Measurements from ENCODE around the gene PADI3.

Gene PADI3

DNA sequence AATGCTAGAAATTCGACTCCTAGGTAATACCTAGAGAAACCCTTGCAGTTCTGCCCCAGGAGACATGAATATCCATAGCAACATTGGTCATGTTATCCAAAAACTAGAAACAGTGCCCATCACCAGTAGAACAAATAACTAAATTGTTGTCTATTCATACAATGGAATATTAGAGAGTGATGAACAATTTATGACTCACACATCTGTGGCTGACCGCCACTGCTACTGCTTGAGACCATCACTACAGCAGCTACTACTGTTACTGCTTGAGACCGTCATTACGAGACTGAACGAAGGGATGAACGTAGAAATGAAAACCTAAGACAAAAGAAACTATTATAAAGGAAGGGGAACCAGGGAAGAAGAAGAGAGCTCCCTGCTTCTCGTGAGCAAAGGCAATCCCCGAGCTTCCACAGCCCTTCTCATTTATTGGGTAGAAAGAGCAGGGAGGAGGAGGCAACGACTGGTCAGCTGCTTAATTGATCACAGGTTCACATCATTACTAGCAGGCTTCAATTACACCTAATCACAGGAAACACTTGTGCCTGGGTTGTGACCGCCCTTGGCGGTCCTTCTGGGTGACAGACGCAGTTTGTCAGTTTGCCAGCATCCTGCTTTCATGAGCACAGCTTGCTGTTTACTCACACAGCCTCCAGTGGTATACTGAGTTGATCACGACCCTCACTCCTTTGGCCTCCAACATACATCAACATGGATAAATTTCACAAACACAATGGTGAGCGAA is 45.0 kb downstream of the PADI3 start:
- FAIRE-seq, result no peak

GRCh38 chr1:17295292-17295691 is 46.4 kb downstream of the PADI3 start:
- no peak for FAIRE-seq

More for the DNA sequence above, 45.0 kb downstream of the PADI3 start:
- no peak for DNase-seq (ENCODE audit: insufficient read length, low spot score)

DNA sequence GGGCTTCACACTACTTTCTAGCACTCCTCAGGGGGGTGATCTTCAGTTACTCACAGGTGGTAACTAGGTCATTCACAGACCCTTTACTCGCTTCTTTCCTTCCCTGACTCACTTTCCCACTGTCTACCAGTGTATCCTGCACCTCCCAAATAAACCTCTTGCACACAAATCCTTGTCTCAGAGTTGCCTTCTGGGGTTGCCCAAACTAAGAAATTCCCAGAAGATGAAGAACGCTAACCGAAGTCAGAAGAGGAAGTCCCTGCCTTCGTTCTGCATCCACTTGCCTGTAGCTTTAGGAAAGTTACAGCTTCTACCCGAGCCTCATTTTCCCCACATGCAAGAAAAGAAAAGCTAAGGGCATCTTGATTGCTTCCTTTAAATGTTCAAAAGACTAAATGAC is 47.2 kb downstream of the PADI3 start:
- DNase-seq (ENCODE audit: insufficient read length, low spot score) (no peak), FAIRE-seq (no peak)

More at GRCh38 chr1:17295292-17295691, 46.4 kb downstream of the PADI3 start:
- no peak for DNase-seq (ENCODE audit: insufficient read length, low spot score)

DNA sequence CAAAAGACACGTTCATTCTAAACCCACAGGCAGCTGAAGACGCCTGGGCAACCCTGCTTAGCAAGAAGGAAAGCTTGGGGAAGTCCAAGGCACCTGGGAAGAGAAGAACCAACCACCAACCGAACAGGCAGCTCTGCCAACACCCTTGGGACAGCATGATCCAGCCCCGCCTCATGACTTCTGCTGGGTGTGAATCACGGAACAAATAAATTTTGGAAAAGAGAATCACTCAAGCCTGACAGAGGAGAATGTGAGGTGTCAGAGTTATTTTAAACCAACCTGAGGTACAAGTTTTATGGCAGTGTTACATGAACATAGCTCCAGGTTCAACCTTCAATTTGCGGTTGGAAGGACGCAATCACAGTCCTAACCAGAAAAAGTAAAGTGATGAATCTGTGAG is 49.1 kb downstream of the PADI3 start:
- DNase-seq (ENCODE audit: insufficient read length, low spot score) (no peak), FAIRE-seq (no peak)

DNA sequence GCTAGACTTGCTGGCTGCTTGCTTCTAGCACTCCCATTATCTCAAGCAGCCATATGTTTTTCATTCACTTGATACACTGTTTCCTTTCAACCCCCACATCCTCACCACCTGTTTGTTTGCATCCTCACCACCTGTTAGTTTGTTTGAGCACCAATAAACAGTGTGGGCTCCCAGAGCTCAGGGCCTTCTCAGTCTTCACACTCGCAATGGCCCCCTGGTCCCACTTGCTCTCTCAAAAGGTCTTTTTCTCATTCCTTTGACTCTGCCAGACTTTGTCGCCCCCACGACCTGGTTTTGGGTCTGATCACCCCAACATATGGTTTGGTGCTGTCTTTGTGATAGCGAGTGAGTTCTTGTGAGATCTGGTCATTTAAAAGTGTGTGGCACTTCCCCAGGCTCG is 52.9 kb downstream of the PADI3 start:
- DNase-seq (ENCODE audit: insufficient read length, low spot score), result no peak
- FAIRE-seq, result no peak

- DNase-seq (ENCODE audit: insufficient read length, low spot score) (no peak), FAIRE-seq (no peak)
Observed at GRCh38 chr1:17304151-17304825, 55.4 kb downstream of the PADI3 start.

DNA sequence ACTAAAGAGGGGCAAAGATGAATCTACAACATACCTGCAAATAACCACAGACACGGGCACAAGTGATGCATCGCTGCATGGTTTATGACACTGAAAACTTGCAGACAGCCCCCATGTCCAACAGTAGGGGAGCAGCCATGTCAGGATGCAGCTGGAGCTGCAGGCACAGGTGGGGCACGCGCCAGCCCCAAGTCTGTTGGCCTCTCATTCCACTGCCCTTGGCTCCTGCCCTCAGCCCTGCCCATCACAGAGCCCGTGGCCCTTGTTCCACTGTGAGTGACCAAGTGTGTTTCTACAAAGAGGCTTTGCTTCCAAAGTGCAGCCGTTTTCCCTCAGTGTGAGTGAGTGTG is 55.9 kb downstream of the PADI3 start:
- DNase-seq (ENCODE audit: insufficient read length, low spot score) (no peak), FAIRE-seq (no peak)

- DNase-seq (ENCODE audit: insufficient read length, low spot score) (no peak), FAIRE-seq (no peak)
Observed at GRCh38 chr1:17305576-17306095, 56.7 kb downstream of the PADI3 start.

DNA sequence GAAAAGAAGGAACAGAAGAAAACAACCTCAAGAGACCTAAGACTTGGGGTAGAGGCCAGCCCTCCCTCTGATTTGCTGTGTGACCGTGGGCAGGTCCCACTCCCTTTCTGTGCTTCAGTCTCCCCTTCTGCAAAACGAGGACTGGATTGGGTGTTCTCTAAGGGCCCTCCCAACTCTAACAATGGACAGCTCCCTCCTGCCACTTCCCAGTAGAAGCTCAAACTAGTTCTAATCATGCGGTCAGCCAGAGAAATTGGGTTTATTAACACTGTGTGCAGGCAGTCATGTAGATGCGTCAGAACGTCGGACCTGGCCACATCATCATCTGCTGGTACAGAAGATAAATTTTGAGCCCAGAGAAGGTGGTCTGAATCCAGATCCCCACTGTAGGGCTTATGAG is 57.5 kb downstream of the PADI3 start:
- FAIRE-seq (no peak), DNase-seq (ENCODE audit: insufficient read length, low spot score) (no peak)

DNA sequence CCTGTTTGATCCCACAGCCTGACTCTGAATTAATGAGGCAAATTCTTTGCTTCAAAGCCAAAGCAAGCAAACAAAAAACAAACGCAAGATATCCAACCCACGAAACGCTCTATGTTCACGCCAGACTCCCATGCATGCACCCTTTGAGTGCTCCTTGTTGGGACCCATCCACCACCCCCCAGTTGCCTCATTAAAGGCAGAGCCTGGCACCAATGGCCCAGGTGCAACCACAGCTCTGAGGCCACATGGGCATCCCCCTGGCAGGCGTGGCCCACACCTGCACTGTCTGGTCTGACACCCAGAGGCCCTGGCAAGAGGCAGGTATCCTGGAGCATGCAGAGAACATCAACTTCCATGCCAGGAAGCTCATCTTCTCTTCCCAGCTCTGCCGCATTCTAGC is 58.0 kb downstream of the PADI3 start:
- DNase-seq (ENCODE audit: insufficient read length, low spot score) (no peak), FAIRE-seq (no peak)

- DNase-seq (ENCODE audit: insufficient read length, low spot score) (no peak), FAIRE-seq (no peak)
Observed at GRCh38 chr1:17307329-17307728, 58.4 kb downstream of the PADI3 start.

GRCh38 chr1:17307946-17308345 is 59.0 kb downstream of the PADI3 start, which contains the start of gene PADI4:
Gene PADI4 (plus strand): TSS chr1:17308197. CDS start chr1:17308223, 26 bp downstream.
- FAIRE-seq, result no peak
- no peak for DNase-seq (ENCODE audit: insufficient read length, low spot score)

DNA sequence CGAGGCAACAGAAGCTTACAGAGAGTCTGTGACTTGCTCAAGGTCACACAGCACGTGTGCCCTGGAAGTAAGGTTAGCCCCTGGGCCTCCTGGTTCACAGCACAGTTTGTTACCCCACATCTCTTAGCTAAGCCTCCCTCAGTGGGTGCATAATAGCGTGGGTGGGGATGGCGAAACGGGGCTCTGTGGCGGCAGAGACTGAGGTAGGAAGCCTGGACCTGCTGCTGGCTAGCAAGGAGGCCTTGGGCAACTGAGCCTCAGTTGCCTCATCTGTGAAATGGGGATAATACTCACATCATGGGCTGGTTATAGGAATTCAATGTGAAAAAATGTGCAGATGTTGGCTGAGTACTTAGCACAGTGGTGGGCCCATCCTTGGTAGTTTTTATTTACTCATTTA is 59.7 kb downstream of the PADI3 start:
- FAIRE-seq, result no peak

GRCh38 chr1:17309426-17310067 is 60.6 kb downstream of the PADI3 start:
- DNase-seq (ENCODE audit: insufficient read length, low spot score) (no peak), FAIRE-seq (no peak)

More for the DNA sequence above, 59.7 kb downstream of the PADI3 start:
- DNase-seq (ENCODE audit: insufficient read length, low spot score), result no peak

GRCh38 chr1:17310068-17310640 is 61.3 kb downstream of the PADI3 start:
- DNase-seq (ENCODE audit: insufficient read length, low spot score) (no peak), FAIRE-seq (no peak)

- DNase-seq (ENCODE audit: insufficient read length, low spot score), result no peak
- FAIRE-seq, result no peak
Observed at GRCh38 chr1:17313530-17314309, 64.8 kb downstream of the PADI3 start.

DNA sequence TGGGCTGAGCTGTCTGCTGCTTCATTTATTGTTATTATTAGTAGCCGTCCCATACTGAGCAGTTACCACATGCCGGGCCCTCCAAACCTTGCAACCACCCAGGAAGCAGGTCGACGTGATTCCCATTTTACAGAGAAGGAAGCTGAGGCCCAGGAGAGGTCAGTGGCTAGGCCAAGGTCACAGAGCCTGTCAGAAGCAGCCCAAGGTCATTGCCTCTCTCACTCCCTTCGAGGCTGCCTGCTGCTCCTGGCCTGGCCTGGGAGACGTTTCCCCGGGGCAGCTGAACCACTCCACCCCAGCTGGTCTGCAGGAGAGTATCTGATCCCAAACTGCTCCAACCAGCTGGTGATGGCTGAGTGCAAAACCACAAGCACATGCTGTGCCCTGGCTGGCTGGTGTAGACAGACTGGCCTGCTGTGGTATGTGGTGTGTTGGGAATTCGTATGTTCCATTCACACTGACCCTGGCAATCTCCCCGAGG is 65.6 kb downstream of the PADI3 start:
- no peak for DNase-seq (ENCODE audit: insufficient read length, low spot score)

DNA sequence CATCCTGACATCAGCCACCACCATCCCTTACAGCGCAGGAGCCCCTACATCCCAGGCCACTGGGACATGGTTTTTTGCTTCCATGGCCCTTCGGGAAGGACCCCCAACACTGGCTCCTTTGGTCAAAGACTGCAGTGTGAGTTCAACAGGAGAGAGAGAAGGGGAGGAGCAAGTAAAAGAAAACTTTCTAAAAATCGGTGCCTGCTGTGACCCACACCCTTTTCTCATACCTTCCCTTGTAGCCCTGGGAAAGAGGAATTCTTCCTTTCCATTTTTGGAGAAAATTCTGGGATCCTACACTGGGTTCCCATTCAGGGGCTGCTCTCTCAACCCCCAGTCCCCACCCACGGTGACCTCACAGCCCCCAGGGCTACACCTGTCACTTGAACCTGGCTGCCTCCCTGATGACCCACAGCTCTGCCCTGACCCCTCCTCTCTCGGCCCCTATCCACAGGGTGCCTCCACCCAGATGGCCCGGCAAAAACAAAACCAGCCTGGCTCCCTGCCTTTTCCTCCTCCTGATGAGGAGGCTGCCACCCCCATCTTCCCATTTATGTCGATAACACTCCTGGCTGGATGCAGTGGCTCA is 66.7 kb downstream of the PADI3 start:
- FAIRE-seq (no peak), DNase-seq (ENCODE audit: insufficient read length, low spot score) (no peak)

More for the DNA sequence above, 65.6 kb downstream of the PADI3 start:
- FAIRE-seq, result no peak

DNA sequence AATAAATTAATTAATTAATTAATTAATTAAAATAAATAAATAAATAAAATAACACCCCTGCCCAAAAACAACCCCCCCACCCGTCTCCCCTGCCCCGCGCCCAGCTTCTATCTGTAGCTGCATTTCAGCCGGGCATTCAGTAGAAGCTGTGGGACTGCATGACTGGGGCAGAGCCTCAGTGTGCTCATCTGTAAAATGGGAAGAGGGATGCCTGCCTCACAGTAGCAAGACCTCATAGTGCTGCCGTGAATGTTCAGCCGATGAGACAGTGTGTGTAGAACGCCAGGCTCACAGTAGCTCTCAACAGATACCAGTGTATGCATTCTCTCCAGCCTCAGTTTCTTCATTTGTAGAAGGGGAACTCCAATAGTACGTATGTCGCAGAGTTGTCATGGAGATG is 67.8 kb downstream of the PADI3 start:
- FAIRE-seq, result no peak
- no peak for DNase-seq (ENCODE audit: insufficient read length, low spot score)

DNA sequence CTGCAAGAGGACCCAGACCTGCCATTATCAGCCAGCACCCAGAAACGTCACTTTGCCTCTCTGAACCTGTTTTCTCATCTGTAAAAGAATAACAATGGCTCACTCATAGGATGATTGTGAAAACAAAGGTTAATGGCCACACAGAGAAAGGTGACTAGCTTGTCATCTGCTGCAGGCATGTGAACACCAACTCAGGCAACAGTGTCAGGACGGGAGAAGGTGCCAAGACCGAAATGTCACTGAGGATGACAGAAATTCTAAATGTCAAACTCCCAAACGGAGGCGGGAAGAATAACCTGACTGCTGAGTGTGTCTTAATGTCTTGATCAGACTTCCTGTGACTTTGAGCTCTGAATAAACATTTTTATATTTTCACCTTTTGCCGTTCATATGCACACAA is 69.4 kb downstream of the PADI3 start:
- FAIRE-seq (no peak), DNase-seq (ENCODE audit: insufficient read length, low spot score) (no peak)

Measured in GM19239 (cell line).